Stomach (tissue), 4 donors: Measurements from ENCODE around the gene DOCK1.

ENCODE experiments used
- CTCF ChIP-seq, 7 experiments: fragments of 450-650 bp in 4 of 7; fragments of 200-600 bp in 3 of 7; sonication (generic) in 3 of 7; IDR thresholded peaks; one replicate each; pipeline ENCODE4 v1.5.1; 2016 to 2019; ENCODE audit warnings: antibody characterized with exemption in 7 of 7, control low read depth in 2 of 7, mild to moderate bottlenecking in 1 of 7
- POLR2A ChIP-seq, 4 donors: fragments of 450-650 bp; IDR thresholded peaks; one replicate each; pipeline ENCODE4 v1.6.1; 2016; ENCODE audit warnings: antibody characterized with exemption in 4 of 4, control low read depth in 2 of 4, mild to moderate bottlenecking in 1 of 4, moderate library complexity in 1 of 4
- POLR2AphosphoS5 ChIP-seq, 3 donors: sonication (generic); formaldehyde crosslinking; IDR thresholded peaks; one replicate each; pipeline ENCODE4 v1.6.1; 2016; ENCODE audit warnings: antibody characterized with exemption in 3 of 3

GRCh38 chr10:127375461-127375860 lies 470.2 kb downstream of the DOCK1 start:
- TF ChIP-seq CTCF (IDR thresholded peaks at IDR 0.05) = no peak
- no peak for TF ChIP-seq POLR2AphosphoS5 (IDR thresholded peaks at IDR 0.05)
- no peak for TF ChIP-seq POLR2A (IDR thresholded peaks at IDR 0.05)
